ENCODE results near the gene FNDC10.
A peak's percentile ranks its signal among the peaks of the same experiment; 100 is the strongest.
"Not testable (repeated sequence)": the region's sequence is repeated elsewhere in the genome, so short reads cannot be mapped to it uniquely, and the experiment has no call there.

Gene FNDC10

GRCh38 chr1:1598720-1599029 is 1.3 kb downstream of the FNDC10 start:
- no peak for DNase-seq

- no peak for DNase-seq
Observed at GRCh38 chr1:1598051-1598719, 1.8 kb downstream of the FNDC10 start.

GRCh38 chr1:1597275-1597930 is 2.5 kb downstream of the FNDC10 start:
- DNase-seq: peak; percentile 10 to 22

- no peak for DNase-seq
Observed at GRCh38 chr1:1596493-1597274, 3.3 kb downstream of the FNDC10 start.

GRCh38 chr1:1595341-1595740 is 4.6 kb downstream of the FNDC10 start:
- not testable (repeated sequence) for DNase-seq

GRCh38 chr1:1594602-1595260 is 5.2 kb downstream of the FNDC10 start:
- no peak for DNase-seq

- no peak for DNase-seq
Observed at GRCh38 chr1:1593834-1594601, 5.9 kb downstream of the FNDC10 start.

- DNase-seq: no peak
Observed at GRCh38 chr1:1591452-1591851, 8.5 kb downstream of the FNDC10 start.

GRCh38 chr1:1583347-1584010 is 16.5 kb downstream of the FNDC10 start:
- DNase-seq: no peak

GRCh38 chr1:1582585-1583346 is 17.2 kb downstream of the FNDC10 start:
- no peak for DNase-seq

- DNase-seq: no peak
Observed at GRCh38 chr1:1578371-1578940, 21.5 kb downstream of the FNDC10 start.

GRCh38 chr1:1577367-1578011 is 22.4 kb downstream of the FNDC10 start:
- no peak for DNase-seq

- DNase-seq: peak; percentile 92 to 93
Observed at GRCh38 chr1:1574721-1575537, 25.0 kb downstream of the FNDC10 start, which contains the start of gene SSU72. Gene SSU72 (minus strand): TSS chr1:1574863. CDS start chr1:1574557, 306 bp downstream.

GRCh38 chr1:1573843-1574720 is 25.9 kb downstream of the FNDC10 start:
- peak; percentile 78 to 81 for DNase-seq

- no peak for DNase-seq
Observed at GRCh38 chr1:1569341-1569740, 30.6 kb downstream of the FNDC10 start.

GRCh38 chr1:1567891-1568291 is 32.0 kb downstream of the FNDC10 start:
- DNase-seq: no peak

- DNase-seq: no peak
Observed at GRCh38 chr1:1567152-1567875, 32.6 kb downstream of the FNDC10 start.

GRCh38 chr1:1565340-1565739 is 34.6 kb downstream of the FNDC10 start:
- DNase-seq: no peak

All from CD4-positive, alpha-beta T cell treated with Interleukin-1 beta for 1 hour (primary cell).